Suprapubic skin (tissue), 4 donors: ENCODE measurements around the gene NAA38.

ENCODE experiments used
- EP300 ChIP-seq: sonication (generic); formaldehyde crosslinking; IDR thresholded peaks from one replicate; pipeline ENCODE4 v1.6.1; 2017; ENCODE audit warnings: antibody characterized with exemption
- POLR2A ChIP-seq, 2 donors: fragments of 450-650 bp; IDR thresholded peaks; one replicate each; pipeline ENCODE4 v1.6.1; 2017; ENCODE audit warnings: antibody characterized with exemption in 2 of 2, mild to moderate bottlenecking in 2 of 2, moderate library complexity in 2 of 2
- POLR2AphosphoS5 ChIP-seq, 3 donors: sonication (generic); formaldehyde crosslinking; IDR thresholded peaks; one replicate each; pipeline ENCODE4 v1.6.1; 2017; ENCODE audit warnings: antibody characterized with exemption in 3 of 3
- TF ChIP-seq, protein P1 (sequence below), 2 donors: fragments of 200-600 bp in 1 of 2; fragments of 450-650 bp in 1 of 2; sonication (generic) in 1 of 2; IDR thresholded peaks; one replicate each; pipeline ENCODE4 v1.5.1; 2016 to 2019; ENCODE audit warnings: antibody characterized with exemption in 2 of 2, mild to moderate bottlenecking in 1 of 2, moderate library complexity in 1 of 2

DNA sequence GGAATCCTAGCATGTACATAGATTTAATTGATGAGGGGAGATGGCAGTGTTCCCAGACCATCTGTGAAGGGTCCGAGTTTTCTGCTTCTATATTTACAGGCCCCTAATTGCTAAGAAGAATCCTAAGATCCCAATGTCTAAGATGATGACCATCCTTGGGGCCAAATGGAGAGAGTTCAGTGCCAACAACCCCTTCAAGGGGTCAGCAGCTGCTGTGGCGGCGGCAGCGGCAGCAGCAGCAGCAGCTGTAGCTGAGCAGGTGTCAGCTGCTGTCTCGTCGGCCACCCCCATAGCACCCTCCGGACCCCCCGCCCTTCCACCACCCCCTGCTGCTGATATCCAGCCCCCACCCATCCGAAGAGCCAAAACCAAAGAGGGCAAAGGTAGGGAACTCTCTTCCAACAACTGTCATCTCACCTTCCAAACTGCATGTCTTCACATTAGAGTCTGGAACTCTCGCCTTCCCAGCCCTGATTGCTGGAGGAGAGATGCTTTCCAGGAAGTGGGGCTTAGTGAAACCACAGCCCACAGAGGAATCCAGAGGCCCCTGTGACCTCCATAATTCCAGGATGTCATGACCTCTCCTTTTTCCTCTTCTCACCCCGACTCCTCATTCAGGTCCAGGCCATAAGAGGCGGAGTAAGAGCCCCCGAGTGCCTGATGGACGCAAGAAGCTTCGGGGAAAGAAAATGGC, 36.0 kb upstream of the NAA38 start:
- TF ChIP-seq POLR2A (IDR thresholded peaks at IDR 0.05) = no peak
- TF ChIP-seq, protein P1, sequence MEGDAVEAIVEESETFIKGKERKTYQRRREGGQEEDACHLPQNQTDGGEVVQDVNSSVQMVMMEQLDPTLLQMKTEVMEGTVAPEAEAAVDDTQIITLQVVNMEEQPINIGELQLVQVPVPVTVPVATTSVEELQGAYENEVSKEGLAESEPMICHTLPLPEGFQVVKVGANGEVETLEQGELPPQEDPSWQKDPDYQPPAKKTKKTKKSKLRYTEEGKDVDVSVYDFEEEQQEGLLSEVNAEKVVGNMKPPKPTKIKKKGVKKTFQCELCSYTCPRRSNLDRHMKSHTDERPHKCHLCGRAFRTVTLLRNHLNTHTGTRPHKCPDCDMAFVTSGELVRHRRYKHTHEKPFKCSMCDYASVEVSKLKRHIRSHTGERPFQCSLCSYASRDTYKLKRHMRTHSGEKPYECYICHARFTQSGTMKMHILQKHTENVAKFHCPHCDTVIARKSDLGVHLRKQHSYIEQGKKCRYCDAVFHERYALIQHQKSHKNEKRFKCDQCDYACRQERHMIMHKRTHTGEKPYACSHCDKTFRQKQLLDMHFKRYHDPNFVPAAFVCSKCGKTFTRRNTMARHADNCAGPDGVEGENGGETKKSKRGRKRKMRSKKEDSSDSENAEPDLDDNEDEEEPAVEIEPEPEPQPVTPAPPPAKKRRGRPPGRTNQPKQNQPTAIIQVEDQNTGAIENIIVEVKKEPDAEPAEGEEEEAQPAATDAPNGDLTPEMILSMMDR (IDR thresholded peaks at IDR 0.05) = no peak
- TF ChIP-seq EP300 = no peak
- no peak for TF ChIP-seq POLR2AphosphoS5 (IDR thresholded peaks at IDR 0.05)
